Keratinocyte (primary cell): ENCODE results near the gene CSNK2A2. TPM values are rescaled to one million over a fixed set of nuclear protein-coding genes. Genes with fewer than 3 reads are reported as not detected.
A peak's percentile ranks its signal among the peaks of the same experiment; 100 is the strongest.

Experiments used
- DNase-seq: peaks from one replicate; pipeline ENCODE4 v3.0.0-alpha.2; 2011; ENCODE audit warnings: low read depth, missing footprints, low spot score
- FAIRE-seq: peaks from 2 replicates; lab custom pipeline; 2011; peaks lifted over from hg19 to GRCh38; lab: Jason Lieb, UNC
- H2AFZ ChIP-seq: 2 replicates; pipeline ENCODE4 v1.6.0; 2012; ENCODE audit warnings: low read length, control low read depth, inconsistent platforms; ENCODE audit not compliant: control insufficient read depth
- H3K27ac ChIP-seq: 2 replicates; pipeline ENCODE4 v1.5.1; 2011; ENCODE audit warnings: low read length; ENCODE audit not compliant: control insufficient read depth, insufficient read depth
- H3K27me3 ChIP-seq: 3 replicates; pipeline ENCODE4 v1.6.0; 2011; ENCODE audit warnings: low read length; ENCODE audit not compliant: control insufficient read depth, insufficient read depth; ENCODE audit errors: extremely low read depth
- H3K36me3 ChIP-seq, 2 experiments: 2 replicates in 1 of 2; 3 replicates in 1 of 2; pipeline ENCODE4 v1.5.1; 2011; ENCODE audit warnings: low read length in 2 of 2, mild to moderate bottlenecking in 1 of 2; ENCODE audit not compliant: control insufficient read depth in 2 of 2, insufficient read depth in 2 of 2; ENCODE audit errors: extremely low read depth in 1 of 2
- H3K4me1 ChIP-seq: 3 replicates; pipeline ENCODE4 v1.5.1; 2011; ENCODE audit warnings: low read length; ENCODE audit not compliant: control insufficient read depth, insufficient read depth; ENCODE audit errors: extremely low read depth
- H3K4me2 ChIP-seq: 3 replicates; pipeline ENCODE4 v1.6.0; 2011; ENCODE audit warnings: low read depth, low read length; ENCODE audit not compliant: control insufficient read depth, insufficient read depth; ENCODE audit errors: extremely low read depth
- H3K4me3 ChIP-seq, 3 experiments: fragments of 200-600 bp in 1 of 3; sonication (generic) in 1 of 3; 2 replicates in 2 of 3; 3 replicates in 1 of 3; pipeline ENCODE4 v1.5.1; 2011 to 2016; ENCODE audit warnings: low read length in 3 of 3, mild to moderate bottlenecking in 3 of 3, control low read depth in 2 of 3, inconsistent platforms in 1 of 3, low read depth in 1 of 3, mixed read lengths in 1 of 3, mixed run types in 1 of 3, moderate library complexity in 1 of 3; ENCODE audit not compliant: control insufficient read depth in 2 of 3, insufficient read depth in 2 of 3; ENCODE audit errors: extremely low read depth in 1 of 3
- H3K79me2 ChIP-seq: 2 replicates; pipeline ENCODE4 v1.6.0; 2012; ENCODE audit warnings: low read length; ENCODE audit not compliant: control insufficient read depth, insufficient read depth
- H3K9ac ChIP-seq: 3 replicates; pipeline ENCODE4 v1.6.0; 2011; ENCODE audit warnings: low read length; ENCODE audit not compliant: control insufficient read depth, insufficient read depth; ENCODE audit errors: extremely low read depth
- H3K9me1 ChIP-seq: 3 replicates; pipeline ENCODE4 v1.6.0; 2011; ENCODE audit warnings: low read length; ENCODE audit not compliant: control insufficient read depth, insufficient read depth; ENCODE audit errors: extremely low read depth
- H3K9me3 ChIP-seq: 2 replicates; pipeline ENCODE4 v1.5.1; 2012; ENCODE audit warnings: low read depth, low read length; ENCODE audit not compliant: control insufficient read depth
- H4K20me1 ChIP-seq: 3 replicates; pipeline ENCODE4 v1.6.0; 2011; ENCODE audit warnings: low read length; ENCODE audit not compliant: control insufficient read depth, insufficient read depth; ENCODE audit errors: extremely low read depth
- EZH2 ChIP-seq: IDR thresholded peaks from one replicate; pipeline ENCODE4 v1.6.1; 2012; ENCODE audit warnings: inconsistent platforms, mild to moderate bottlenecking, low read length, moderate library complexity
- dilution Hi-C: fragments of 300-500 bp; cut with MboI; formaldehyde crosslinking; loops from one replicate; pipeline ENCODE4 v1.7.0; 2020; ENCODE audit warnings: low sequenced_read_pairs; ENCODE audit not compliant: extremely low pct_ligation_motif_present
- polyA plus RNA-seq, 5 experiments: library from polyadenylated mRNA; depleted of rRNA in 3 of 5; stranded (reverse) in 3 of 5; stranded (forward) in 1 of 5; unstranded in 1 of 5; fragments of >200 nt; gene quantifications; 1 replicate in 1 of 5; 2 replicates in 3 of 5; 3 replicates in 1 of 5; pipeline versions ENCODE4 v1.2.1 to v1.2.3, GENCODE V29; 2011 to 2012; ENCODE audit warnings: missing spikeins in 2 of 5, low read depth in 1 of 5, low replicate concordance in 1 of 5
- TF ChIP-seq, protein P1 (sequence below), 3 experiments: IDR thresholded peaks in 1 of 3; conservative IDR thresholded peaks in 1 of 3; optimal IDR thresholded peaks in 1 of 3; 2 replicates in 2 of 3; 3 replicates in 1 of 3; pipeline versions ENCODE3 to v1.5.1; 2011; ENCODE audit warnings: low read length in 3 of 3, mild to moderate bottlenecking in 3 of 3, moderate library complexity in 2 of 3, control low read depth in 1 of 3, inconsistent platforms in 1 of 3; ENCODE audit not compliant: insufficient read depth in 2 of 3; ENCODE audit errors: extremely low read depth in 1 of 3

Gene CSNK2A2
- polyA plus RNA-seq, 1 donor (not counting 4 experiments of a cell fraction or from before 2014, with no cell fraction given), result 49.6 TPM

DNA sequence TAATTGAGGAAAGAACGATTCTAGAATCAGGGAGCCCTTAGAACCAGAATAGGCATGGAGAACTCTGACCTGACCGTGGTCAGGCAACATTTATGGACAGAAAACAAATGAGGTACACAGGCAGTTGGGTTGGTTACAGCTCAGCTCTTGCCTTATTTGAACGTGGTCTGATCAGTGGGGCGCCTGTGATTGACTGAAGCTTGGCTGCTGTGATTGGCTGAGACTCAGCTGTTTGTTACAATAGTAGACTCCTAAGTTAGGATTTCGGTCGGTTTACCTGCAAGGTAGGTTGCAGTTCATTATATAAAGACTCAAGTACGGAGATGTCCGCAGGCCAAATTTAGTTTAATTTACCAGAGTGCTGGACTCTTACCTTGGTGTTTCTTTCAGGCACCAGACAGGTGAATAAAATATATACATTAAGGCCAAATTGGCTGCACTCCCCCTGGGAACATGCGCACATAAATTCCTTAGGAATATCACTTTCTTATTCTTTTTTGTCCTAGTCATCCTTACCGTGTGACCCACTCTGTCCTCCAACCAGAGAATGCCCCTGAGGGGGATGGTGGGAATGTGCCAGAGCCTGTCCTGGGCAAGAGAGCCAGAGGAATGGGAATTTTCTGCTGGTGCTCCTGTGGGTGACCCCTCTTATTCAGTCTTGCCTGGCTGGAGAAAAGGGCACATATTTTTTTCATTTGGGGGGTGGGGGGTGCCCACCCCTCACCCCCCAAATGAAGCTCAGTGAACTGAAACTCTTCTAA lies 7.5 kb upstream of the CSNK2A2 start:
- no peak overlapping the region for H3K9ac ChIP-seq
- no peak overlapping the region for H3K27ac ChIP-seq
- no peaks in the 10 kb centered on the region for H4K20me1 ChIP-seq
- no peak overlapping the region for H3K4me2 ChIP-seq
- H3K27me3 ChIP-seq, result no peaks in the 10 kb centered on the region
- H3K36me3 ChIP-seq, result no peaks in the 10 kb centered on the region
- FAIRE-seq (peak; percentile 32), DNase-seq (no peak)
- no peaks in the 10 kb centered on the region for H3K79me2 ChIP-seq
- dilution Hi-C loops, result loop anchor here (25.0 kb wide), 1 partner anchor 107 kb away; no protein-coding TSS in a partner anchor
- H3K9me3 ChIP-seq, result no peaks in the 10 kb centered on the region
- no peaks in the 10 kb centered on the region for H3K4me1 ChIP-seq
- no peaks in the 10 kb centered on the region for H3K9me1 ChIP-seq
- no peak overlapping the region for H3K4me3 ChIP-seq
- no peak for TF ChIP-seq EZH2
- TF ChIP-seq, protein P1, sequence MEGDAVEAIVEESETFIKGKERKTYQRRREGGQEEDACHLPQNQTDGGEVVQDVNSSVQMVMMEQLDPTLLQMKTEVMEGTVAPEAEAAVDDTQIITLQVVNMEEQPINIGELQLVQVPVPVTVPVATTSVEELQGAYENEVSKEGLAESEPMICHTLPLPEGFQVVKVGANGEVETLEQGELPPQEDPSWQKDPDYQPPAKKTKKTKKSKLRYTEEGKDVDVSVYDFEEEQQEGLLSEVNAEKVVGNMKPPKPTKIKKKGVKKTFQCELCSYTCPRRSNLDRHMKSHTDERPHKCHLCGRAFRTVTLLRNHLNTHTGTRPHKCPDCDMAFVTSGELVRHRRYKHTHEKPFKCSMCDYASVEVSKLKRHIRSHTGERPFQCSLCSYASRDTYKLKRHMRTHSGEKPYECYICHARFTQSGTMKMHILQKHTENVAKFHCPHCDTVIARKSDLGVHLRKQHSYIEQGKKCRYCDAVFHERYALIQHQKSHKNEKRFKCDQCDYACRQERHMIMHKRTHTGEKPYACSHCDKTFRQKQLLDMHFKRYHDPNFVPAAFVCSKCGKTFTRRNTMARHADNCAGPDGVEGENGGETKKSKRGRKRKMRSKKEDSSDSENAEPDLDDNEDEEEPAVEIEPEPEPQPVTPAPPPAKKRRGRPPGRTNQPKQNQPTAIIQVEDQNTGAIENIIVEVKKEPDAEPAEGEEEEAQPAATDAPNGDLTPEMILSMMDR (optimal IDR thresholded peaks at IDR 0.05 in 1 of 3, IDR thresholded peaks at IDR 0.05 in 1 of 3, conservative IDR thresholded peaks at IDR 0.05 in 1 of 3; ENCODE audit: extremely low read depth in 1 of 3, insufficient read depth in 2 of 3, low read length in 3 of 3), result no peak
- no peak overlapping the region for H2AFZ ChIP-seq

DNA sequence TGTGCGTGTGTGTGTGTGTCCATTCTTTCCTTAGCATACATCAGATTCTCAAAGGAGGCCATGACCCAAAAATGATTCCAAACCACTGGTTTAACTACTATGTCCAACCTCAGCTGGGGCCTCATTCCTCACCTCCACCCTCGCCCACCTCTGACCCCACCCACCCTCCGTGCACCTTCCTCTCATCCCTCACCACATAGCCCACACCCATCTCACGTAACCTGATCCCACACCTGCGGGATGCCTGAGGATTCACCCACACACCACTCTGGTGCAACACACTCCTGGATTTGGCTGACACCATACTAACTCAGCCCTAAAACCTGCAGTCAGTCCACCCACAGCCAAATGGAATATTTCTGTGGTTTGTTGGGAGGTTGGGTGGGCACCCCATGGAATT lies 3.3 kb upstream of the CSNK2A2 start:
- H4K20me1 ChIP-seq, result no peaks in the 10 kb centered on the region
- no peak overlapping the region for H2AFZ ChIP-seq
- H3K27me3 ChIP-seq, result no peaks in the 10 kb centered on the region
- TF ChIP-seq, protein P1 (optimal IDR thresholded peaks at IDR 0.05 in 1 of 3, IDR thresholded peaks at IDR 0.05 in 1 of 3, conservative IDR thresholded peaks at IDR 0.05 in 1 of 3; ENCODE audit: extremely low read depth in 1 of 3, insufficient read depth in 2 of 3, low read length in 3 of 3), result no peak
- no peak for TF ChIP-seq EZH2
- peaks cover 11% of the 10 kb centered on the region for H3K4me1 ChIP-seq
- no peak overlapping the region for H3K9ac ChIP-seq
- no peak overlapping the region for H3K4me3 ChIP-seq
- no peak for FAIRE-seq
- no peak overlapping the region for H3K4me2 ChIP-seq
- no peak for DNase-seq
- no peaks in the 10 kb centered on the region for H3K9me3 ChIP-seq
- H3K36me3 ChIP-seq, result peaks cover 0 to 3% of the 10 kb centered on the region in 2 experiments
- H3K9me1 ChIP-seq, result no peaks in the 10 kb centered on the region
- dilution Hi-C loops, result loop anchor here (25.0 kb wide), 1 partner anchor 111 kb away; no protein-coding TSS in a partner anchor
- peaks cover 14% of the 10 kb centered on the region for H3K79me2 ChIP-seq
- no peak overlapping the region for H3K27ac ChIP-seq
